Measurements from ENCODE around the gene PIK3R3. TPM values are rescaled to one million over a fixed set of nuclear protein-coding genes. Genes with fewer than 3 reads are reported as not detected.

The PIK3R3 gene
- total RNA-seq, 3 donors from 2014 or later (not counting 1 experiment from before 2014, with no cell fraction given), result 5.2 to 6.2 (median 5.4) TPM

DNA sequence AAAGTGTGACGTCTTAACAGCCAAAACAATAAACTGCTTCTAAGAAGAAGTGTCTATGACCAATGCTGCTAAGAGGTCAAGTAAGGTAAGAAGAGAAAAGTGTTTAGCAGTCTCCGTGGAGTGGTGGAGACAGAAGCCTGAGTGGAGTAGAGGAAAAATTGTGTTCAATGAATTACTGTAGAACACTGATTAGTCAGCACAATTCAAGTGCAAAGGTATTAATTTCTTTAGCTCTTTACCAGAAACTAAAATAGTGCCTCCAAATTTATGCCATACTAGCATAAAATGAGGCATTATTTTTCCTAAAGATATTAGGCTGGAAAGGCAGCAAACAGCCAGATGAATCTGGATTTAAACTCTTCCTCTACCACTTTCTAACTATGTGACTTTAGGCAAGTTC is 56.1 kb downstream of the PIK3R3 start:
- H3K4me3 ChIP-seq (ENCODE audit: low read length), result no peak overlapping the region
- no peaks in the 10 kb centered on the region for H3K27me3 ChIP-seq (ENCODE audit: control insufficient read depth, insufficient read depth, low read length)
- H3K27ac ChIP-seq (ENCODE audit: low read length), result no peak overlapping the region
- no peaks in the 10 kb centered on the region for H3K36me3 ChIP-seq (ENCODE audit: control insufficient read depth, insufficient read depth, low read length)
- Mint-ChIP-seq H3K27ac (no peak overlapping the region), H3K4me3 (no peak overlapping the region), H3K36me3 (no peaks in the 10 kb centered on the region), H3K9me3 (no peaks in the 10 kb centered on the region), H3K4me1 (no peaks in the 10 kb centered on the region), H3K27me3 (ENCODE audit: low read depth in 2 of 2) (no peaks in the 10 kb centered on the region)
- no peak for DNase-seq
- WGBS (ENCODE audit: insufficient coverage), result 100% methylated on average over 2 of the region's 2 CpGs
- no peaks in the 10 kb centered on the region for H3K4me1 ChIP-seq (ENCODE audit: control insufficient read depth, insufficient read depth, low read length)
- no peak for ATAC-seq
- intact Hi-C loops (cut with micrococcal nuclease), result no loop called here
- H3K9me3 ChIP-seq (ENCODE audit: control insufficient read depth, insufficient read depth, low read length), result no peaks in the 10 kb centered on the region
- TF ChIP-seq, protein P1, sequence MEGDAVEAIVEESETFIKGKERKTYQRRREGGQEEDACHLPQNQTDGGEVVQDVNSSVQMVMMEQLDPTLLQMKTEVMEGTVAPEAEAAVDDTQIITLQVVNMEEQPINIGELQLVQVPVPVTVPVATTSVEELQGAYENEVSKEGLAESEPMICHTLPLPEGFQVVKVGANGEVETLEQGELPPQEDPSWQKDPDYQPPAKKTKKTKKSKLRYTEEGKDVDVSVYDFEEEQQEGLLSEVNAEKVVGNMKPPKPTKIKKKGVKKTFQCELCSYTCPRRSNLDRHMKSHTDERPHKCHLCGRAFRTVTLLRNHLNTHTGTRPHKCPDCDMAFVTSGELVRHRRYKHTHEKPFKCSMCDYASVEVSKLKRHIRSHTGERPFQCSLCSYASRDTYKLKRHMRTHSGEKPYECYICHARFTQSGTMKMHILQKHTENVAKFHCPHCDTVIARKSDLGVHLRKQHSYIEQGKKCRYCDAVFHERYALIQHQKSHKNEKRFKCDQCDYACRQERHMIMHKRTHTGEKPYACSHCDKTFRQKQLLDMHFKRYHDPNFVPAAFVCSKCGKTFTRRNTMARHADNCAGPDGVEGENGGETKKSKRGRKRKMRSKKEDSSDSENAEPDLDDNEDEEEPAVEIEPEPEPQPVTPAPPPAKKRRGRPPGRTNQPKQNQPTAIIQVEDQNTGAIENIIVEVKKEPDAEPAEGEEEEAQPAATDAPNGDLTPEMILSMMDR (IDR thresholded peaks at IDR 0.05), result no peak

DNA sequence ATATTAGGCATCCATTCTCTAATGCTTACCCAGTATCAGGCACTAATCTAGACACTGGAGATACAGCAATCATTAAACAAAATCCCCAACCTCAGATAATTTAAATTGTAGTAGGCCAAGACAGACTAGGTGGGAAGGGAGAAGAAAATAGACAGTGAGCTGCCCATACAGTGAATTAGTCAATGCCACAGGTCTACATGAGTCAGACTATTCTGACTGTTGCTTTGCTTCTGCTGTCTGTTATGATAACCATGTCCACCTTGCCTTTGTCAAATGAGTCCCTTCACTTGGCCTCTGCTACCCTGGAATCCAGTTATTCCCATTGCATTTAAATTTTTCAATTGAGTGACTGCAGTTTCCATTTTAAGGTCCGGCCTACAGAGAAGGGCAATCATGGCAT is 59.5 kb downstream of the PIK3R3 start:
- Mint-ChIP-seq H3K4me3 (no peak overlapping the region), H3K27ac (no peak overlapping the region)
- WGBS (ENCODE audit: insufficient coverage), result 100% methylated on average over 1 of the region's 1 CpG

DNA sequence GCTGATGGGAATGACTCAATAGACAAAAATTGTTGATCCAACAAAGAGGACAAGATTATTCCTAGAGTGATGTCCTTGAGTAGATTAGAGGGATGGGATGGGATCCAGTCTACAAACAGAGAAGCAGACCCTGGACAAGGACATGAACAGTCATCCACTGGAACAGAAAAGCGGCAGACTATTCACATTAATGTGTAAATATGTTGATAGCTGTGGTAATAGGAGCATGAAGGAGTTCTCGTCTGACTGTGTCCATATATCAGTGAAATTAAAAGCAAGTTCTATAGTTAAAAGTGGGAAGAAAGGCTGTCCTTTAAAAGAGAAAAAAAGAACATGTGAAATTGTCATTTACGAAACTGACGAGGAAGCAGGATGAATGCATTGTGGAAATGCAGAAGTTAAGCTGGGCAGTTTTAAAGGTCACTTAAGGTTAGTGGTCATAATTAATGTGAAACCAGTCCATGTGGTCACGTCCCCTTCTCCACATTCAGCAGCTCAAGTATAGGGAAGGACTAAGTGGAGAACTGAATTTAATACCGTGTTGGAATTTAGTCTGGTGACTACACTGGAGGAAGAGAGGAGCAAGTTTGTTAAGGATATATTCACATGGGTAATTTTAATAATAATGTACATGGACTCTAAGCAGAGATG is 62.1 kb downstream of the PIK3R3 start:
- Mint-ChIP-seq H3K27ac (no peak overlapping the region), H3K9me3 (no peaks in the 10 kb centered on the region), H3K4me3 (no peak overlapping the region), H3K27me3 (ENCODE audit: low read depth in 2 of 2) (no peaks in the 10 kb centered on the region), H3K4me1 (peaks cover 3 to 4% of the 10 kb centered on the region in 2 donors), H3K36me3 (no peaks in the 10 kb centered on the region)
- no peaks in the 10 kb centered on the region for H3K4me1 ChIP-seq (ENCODE audit: control insufficient read depth, insufficient read depth, low read length)
- no peaks in the 10 kb centered on the region for H3K9me3 ChIP-seq (ENCODE audit: control insufficient read depth, insufficient read depth, low read length)
- no peaks in the 10 kb centered on the region for H3K27me3 ChIP-seq (ENCODE audit: control insufficient read depth, insufficient read depth, low read length)
- H3K27ac ChIP-seq (ENCODE audit: low read length), result no peak overlapping the region
- TF ChIP-seq, protein P1 (IDR thresholded peaks at IDR 0.05), result no peak
- intact Hi-C loops (cut with micrococcal nuclease), result no loop called here
- no peaks in the 10 kb centered on the region for H3K36me3 ChIP-seq (ENCODE audit: control insufficient read depth, insufficient read depth, low read length)
- DNase-seq, result no peak
- no peak for ATAC-seq
- 83% methylated on average over 5 of the region's 6 CpGs for WGBS (ENCODE audit: insufficient coverage)
- H3K4me3 ChIP-seq (ENCODE audit: low read length), result no peak overlapping the region

More for the DNA sequence above, 59.5 kb downstream of the PIK3R3 start:
- Mint-ChIP-seq H3K36me3 (no peaks in the 10 kb centered on the region), H3K4me1 (no peaks in the 10 kb centered on the region), H3K9me3 (no peaks in the 10 kb centered on the region), H3K27me3 (ENCODE audit: low read depth in 2 of 2) (no peaks in the 10 kb centered on the region)
- H3K36me3 ChIP-seq (ENCODE audit: control insufficient read depth, insufficient read depth, low read length), result no peaks in the 10 kb centered on the region
- no peaks in the 10 kb centered on the region for H3K4me1 ChIP-seq (ENCODE audit: control insufficient read depth, insufficient read depth, low read length)
- no peak overlapping the region for H3K27ac ChIP-seq (ENCODE audit: low read length)
- DNase-seq (no peak), ATAC-seq (no peak)
- no peaks in the 10 kb centered on the region for H3K27me3 ChIP-seq (ENCODE audit: control insufficient read depth, insufficient read depth, low read length)
- intact Hi-C loops (cut with micrococcal nuclease), result no loop called here
- TF ChIP-seq, protein P1 (IDR thresholded peaks at IDR 0.05), result no peak
- no peaks in the 10 kb centered on the region for H3K9me3 ChIP-seq (ENCODE audit: control insufficient read depth, insufficient read depth, low read length)
- no peak overlapping the region for H3K4me3 ChIP-seq (ENCODE audit: low read length)

DNA sequence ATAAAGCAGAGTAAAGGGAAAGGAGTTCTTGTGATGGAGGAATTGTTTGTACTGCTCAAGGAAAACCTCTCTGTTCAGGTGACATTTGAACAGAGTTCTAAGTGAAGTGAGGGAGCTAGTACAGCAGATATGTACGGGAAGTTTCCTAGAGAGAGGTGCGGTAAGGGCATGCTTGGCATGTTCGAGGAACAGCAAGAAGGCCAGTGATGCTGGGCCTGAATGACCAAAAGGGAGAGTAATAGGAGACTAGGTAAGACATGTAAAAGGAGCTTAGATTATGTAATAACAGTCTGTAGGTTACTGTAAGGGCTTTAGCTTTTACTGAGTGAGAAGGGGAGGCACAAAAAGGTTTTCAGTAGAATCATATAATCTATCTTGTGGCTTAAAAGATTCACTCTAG is 63.9 kb downstream of the PIK3R3 start:
- intact Hi-C loops (cut with micrococcal nuclease), result no loop called here
- Mint-ChIP-seq H3K9me3 (no peaks in the 10 kb centered on the region), H3K27ac (no peak overlapping the region), H3K4me3 (no peak overlapping the region), H3K36me3 (no peaks in the 10 kb centered on the region), H3K27me3 (ENCODE audit: low read depth in 2 of 2) (no peaks in the 10 kb centered on the region), H3K4me1 (peaks cover 10 to 12% of the 10 kb centered on the region in 2 donors)
- H3K4me3 ChIP-seq (ENCODE audit: low read length), result no peak overlapping the region
- H3K4me1 ChIP-seq (ENCODE audit: control insufficient read depth, insufficient read depth, low read length), result no peaks in the 10 kb centered on the region
- H3K27ac ChIP-seq (ENCODE audit: low read length), result no peak overlapping the region
- DNase-seq (no peak), ATAC-seq (no peak)
- TF ChIP-seq, protein P1 (IDR thresholded peaks at IDR 0.05), result no peak
- WGBS (ENCODE audit: insufficient coverage), result 94% methylated on average over 3 of the region's 3 CpGs
- H3K9me3 ChIP-seq (ENCODE audit: control insufficient read depth, insufficient read depth, low read length), result no peaks in the 10 kb centered on the region
- no peaks in the 10 kb centered on the region for H3K27me3 ChIP-seq (ENCODE audit: control insufficient read depth, insufficient read depth, low read length)
- no peaks in the 10 kb centered on the region for H3K36me3 ChIP-seq (ENCODE audit: control insufficient read depth, insufficient read depth, low read length)
